Thoracic aorta (tissue), 2 donors: Measurements from ENCODE around the gene TMEM19. TPM values are rescaled to one million over a fixed set of nuclear protein-coding genes. Genes with fewer than 3 reads are reported as not detected.

Experiments used
- ATAC-seq: fragments of 150-250 bp; one replicate; pipeline ENCODE4 v1.8.0; 2017; ENCODE audit warnings: low read depth; ENCODE audit not compliant: insufficient number of reproducible peaks, low FRiP score
- DNase-seq: peaks from one replicate; pipeline ENCODE4 v3.0.0-alpha.2; 2020; ENCODE audit warnings: low spot score
- H3K27ac ChIP-seq, 2 donors: fragments of 200-600 bp; sonication (generic); 1 replicate in 1 of 2; 2 replicates in 1 of 2; pipeline ENCODE4 v1.5.1; 2016; ENCODE audit warnings: mild to moderate bottlenecking in 2 of 2, moderate library complexity in 2 of 2
- H3K27me3 ChIP-seq: fragments of 200-600 bp; sonication (generic); replicated peaks from 2 replicates; pipeline ENCODE4 v1.6.0; 2016; ENCODE audit warnings: mild to moderate bottlenecking; ENCODE audit not compliant: insufficient read depth
- H3K36me3 ChIP-seq: fragments of 200-600 bp; sonication (generic); one replicate; pipeline ENCODE4 v1.5.1; 2016
- H3K4me1 ChIP-seq, 2 donors: fragments of 200-600 bp; sonication (generic); 1 replicate in 1 of 2; 2 replicates in 1 of 2; pipeline versions ENCODE4 v1.5.1 to v1.6.0; 2016; ENCODE audit warnings: low read depth in 2 of 2, mild to moderate bottlenecking in 1 of 2; ENCODE audit not compliant: control insufficient read depth in 1 of 2
- H3K4me3 ChIP-seq: fragments of 200-600 bp; sonication (generic); 2 replicates; pipeline ENCODE4 v1.5.1; 2016; ENCODE audit warnings: mild to moderate bottlenecking
- H3K9me3 ChIP-seq: fragments of 200-600 bp; sonication (generic); 2 replicates; pipeline ENCODE4 v1.5.1; 2016
- CTCF ChIP-seq: fragments of 200-600 bp; sonication (generic); IDR thresholded peaks from one replicate; pipeline ENCODE4 v1.5.1; 2019; ENCODE audit warnings: antibody characterized with exemption
- total RNA-seq, 2 donors: library from RNA; depleted of rRNA; stranded (reverse); fragments of >200 nt; gene quantifications; one replicate each; pipeline versions ENCODE4 v1.1.0 to v1.2.3, GENCODE V29; 2016

The TMEM19 gene
- total RNA-seq, 2 donors from 2014 or later = 18.4 to 39.4 TPM

- no peak overlapping the region for H3K4me3 ChIP-seq
- TF ChIP-seq CTCF = no peak
- no peaks in the 10 kb centered on the region for H3K36me3 ChIP-seq
These were observed 62.4 kb downstream of the TMEM19 start for GRCh38 chr12:71748081-71748850.

GRCh38 chr12:71749666-71750065 lies 63.8 kb downstream of the TMEM19 start:
- TF ChIP-seq CTCF = no peak
- DNase-seq (no peak), ATAC-seq (no peak)
- Histone ChIP-seq H3K4me3 (no peak overlapping the region), H3K27me3 (no peaks in the 10 kb centered on the region), H3K36me3 (no peaks in the 10 kb centered on the region), H3K4me1 (peaks cover 0 to 5% of the 10 kb centered on the region in 2 donors), H3K27ac (no peak overlapping the region), H3K9me3 (no peaks in the 10 kb centered on the region)

More at GRCh38 chr12:71748081-71748850, 62.4 kb downstream of the TMEM19 start:
- Histone ChIP-seq H3K9me3 (no peaks in the 10 kb centered on the region), H3K4me1 (no peaks in the 10 kb centered on the region), H3K27ac (no peak overlapping the region), H3K27me3 (no peaks in the 10 kb centered on the region)
- no peak for DNase-seq
- no peak for ATAC-seq

- TF ChIP-seq CTCF = no peak
- Histone ChIP-seq H3K36me3 (no peaks in the 10 kb centered on the region), H3K4me3 (no peak overlapping the region), H3K27me3 (no peaks in the 10 kb centered on the region), H3K27ac (no peak overlapping the region), H3K4me1 (peaks cover 10 to 16% of the 10 kb centered on the region in 2 donors), H3K9me3 (no peaks in the 10 kb centered on the region)
- ATAC-seq = no peak
- no peak for DNase-seq
These were observed 67.0 kb downstream of the TMEM19 start for GRCh38 chr12:71752891-71753290.

Other genes with a start within 250 kb of the TMEM19 start
- gene LGR5, start 246.3 kb upstream of the TMEM19 start, total RNA-seq = 1 to 10 TPM; 1.8 to 7.4 TPM
- 100 to 1,000 TPM in 1 of 2 donors, 10 to 100 TPM in 1; 48.6 to 101 TPM for gene ZFC3H1, start 22.2 kb upstream of the TMEM19 start, total RNA-seq
- 1 to 10 TPM in 1 of 2 donors, under 1 TPM in 1; 0.95 to 5.9 TPM for gene THAP2, start 21.8 kb upstream of the TMEM19 start, total RNA-seq
- 10 to 100 TPM; 15.7 to 56.4 TPM for gene RAB21, start 68.8 kb downstream of the TMEM19 start, total RNA-seq
- gene TBC1D15, start 153.7 kb downstream of the TMEM19 start, total RNA-seq = 10 to 100 TPM; 22.5 to 66.7 TPM